Panc1 (cell line): ENCODE data around the gene ISG15. TPM values are rescaled to one million over a fixed set of nuclear protein-coding genes. Genes with fewer than 3 reads are reported as not detected.

Source experiments
- ATAC-seq: fragments of 200-7000 bp; cut with Tn5 transposase; 2 replicates; pipeline ENCODE4 v1.9.1; 2020; ENCODE audit warnings: mild to moderate bottlenecking, moderate library complexity
- BruUV-seq: library from RNA; stranded (reverse); fragments of 400-500 nt; replicated peaks from 2 replicates; lab custom pipeline; 2021; lab: Mats Ljungman, UMichigan
- CTCF ChIA-PET: fragments of 300-600 bp; sonication (Branson Sonifier 250); formaldehyde crosslinking; loops from one replicate; lab custom pipeline; 2022; ENCODE audit warnings: antibody characterized with exemption; lab: Charles Lee
- POLR2A ChIA-PET: fragments of 300-600 bp; sonication (Branson Sonifier 250); formaldehyde crosslinking; loops from one replicate; lab custom pipeline; 2022; ENCODE audit warnings: antibody characterized with exemption; lab: Charles Lee
- DNase-seq: peaks from one replicate; pipeline ENCODE4 v3.0.0-alpha.2; 2010; ENCODE audit warnings: low read depth, low spot score
- H3K27ac ChIP-seq: 2 replicates; pipeline ENCODE4 v1.5.1; 2011; ENCODE audit warnings: mild to moderate bottlenecking, low read length, inconsistent platforms
- H3K27me3 ChIP-seq: fragments of 200-500 bp; sonication (Bioruptor generic); 2 replicates; pipeline ENCODE4 v1.6.0; 2014; ENCODE audit warnings: low read length, inconsistent platforms; ENCODE audit not compliant: control insufficient read depth, insufficient read depth
- H3K36me3 ChIP-seq: fragments of 200-500 bp; sonication (Bioruptor generic); 2 replicates; pipeline ENCODE4 v1.5.1; 2014; ENCODE audit warnings: inconsistent platforms, mild to moderate bottlenecking, low read length, moderate library complexity; ENCODE audit not compliant: control insufficient read depth, insufficient read depth
- H3K4me1 ChIP-seq: 2 replicates; pipeline ENCODE4 v1.5.1; 2011; ENCODE audit warnings: inconsistent platforms, mild to moderate bottlenecking, low read length, moderate library complexity; ENCODE audit not compliant: control insufficient read depth, insufficient read depth
- H3K4me3 ChIP-seq, 2 experiments: 2 replicates each; pipeline ENCODE4 v1.5.1; 2011 to 2012; ENCODE audit warnings: low read depth in 2 of 2, low read length in 2 of 2, mild to moderate bottlenecking in 2 of 2, inconsistent platforms in 1 of 2, moderate library complexity in 1 of 2
- H3K9me3 ChIP-seq: fragments of 200-500 bp; sonication (Bioruptor generic); 2 replicates; pipeline ENCODE4 v1.5.1; 2014; ENCODE audit warnings: low read depth, mild to moderate bottlenecking, inconsistent platforms, low read length, moderate library complexity; ENCODE audit not compliant: control insufficient read depth, insufficient read depth
- CTCF ChIP-seq: fragments of 450-650 bp; IDR thresholded peaks from 2 replicates; pipeline ENCODE4 v1.5.1; 2017; ENCODE audit warnings: mild to moderate bottlenecking
- POLR2AphosphoS5 ChIP-seq: IDR thresholded peaks from 2 replicates; pipeline ENCODE4 v1.6.1; 2012; ENCODE audit warnings: mild to moderate bottlenecking, low read depth, low read length, moderate library complexity
- SIN3A ChIP-seq: IDR thresholded peaks from 2 replicates; pipeline ENCODE4 v1.6.1; 2012; ENCODE audit warnings: low read depth, mild to moderate bottlenecking, low read length, moderate library complexity, borderline replicate concordance; ENCODE audit not compliant: insufficient read depth
- TCF7L2 ChIP-seq: IDR thresholded peaks from 2 replicates; pipeline ENCODE4 v1.6.1; 2011; ENCODE audit warnings: mild to moderate bottlenecking, low read depth, low read length, inconsistent platforms
- in situ Hi-C: cut with HindIII; loops from 2 replicates; pipeline ENCODE4 v1.10.0; 2016; ENCODE audit warnings: low sequenced_read_pairs, low pct_unique_long_range_greater_than_20kb
- intact Hi-C: fragments of 100-400 bp; cut with micrococcal nuclease; formaldehyde crosslinking; loops from one replicate; pipeline ENCODE4 v1.10.0; 2022; ENCODE audit not compliant: unreplicated experiment
- total RNA-seq: library from RNA; stranded (reverse); gene quantifications from one replicate; pipeline ENCODE4 v1.2.1, GENCODE V29; 2021; ENCODE audit not compliant: unreplicated experiment
- TF ChIP-seq, protein P1 (sequence below), 2 experiments: IDR thresholded peaks; 2 replicates each; pipeline ENCODE4 v1.6.1; 2011 to 2012; ENCODE audit warnings: low read depth in 2 of 2, control low read depth in 1 of 2, low read length in 1 of 2, mild to moderate bottlenecking in 1 of 2, moderate library complexity in 1 of 2; ENCODE audit not compliant: insufficient read depth in 1 of 2

The ISG15 gene
- total RNA-seq, 1 experiment from 2014 or later: 102 TPM

GRCh38 chr1:1021920-1022259 is 8.6 kb downstream of the ISG15 start:
- ChIA-PET POLR2A (interaction anchor here (0.6 kb wide), 2 partner anchors 27 to 104 kb away, joined by 6 to 11 read pairs; no protein-coding TSS in a partner anchor), CTCF (interaction anchor here (0.6 kb wide), 1 partner anchor 269 kb away, joined by 6 read pairs; no protein-coding TSS in a partner anchor)
- Histone ChIP-seq H3K27ac (peak overlapping the region; percentile 82), H3K4me1 (peaks cover 43% of the 10 kb centered on the region), H3K9me3 (no peaks in the 10 kb centered on the region), H3K4me3 (peak overlapping the region in 1 of 2 experiments; percentile 70; a peak in 2 of 4 replicates), H3K36me3 (no peaks in the 10 kb centered on the region; the same call in 1 of the 2 replicates), H3K27me3 (no peaks in the 10 kb centered on the region)
- TF ChIP-seq, protein P1, sequence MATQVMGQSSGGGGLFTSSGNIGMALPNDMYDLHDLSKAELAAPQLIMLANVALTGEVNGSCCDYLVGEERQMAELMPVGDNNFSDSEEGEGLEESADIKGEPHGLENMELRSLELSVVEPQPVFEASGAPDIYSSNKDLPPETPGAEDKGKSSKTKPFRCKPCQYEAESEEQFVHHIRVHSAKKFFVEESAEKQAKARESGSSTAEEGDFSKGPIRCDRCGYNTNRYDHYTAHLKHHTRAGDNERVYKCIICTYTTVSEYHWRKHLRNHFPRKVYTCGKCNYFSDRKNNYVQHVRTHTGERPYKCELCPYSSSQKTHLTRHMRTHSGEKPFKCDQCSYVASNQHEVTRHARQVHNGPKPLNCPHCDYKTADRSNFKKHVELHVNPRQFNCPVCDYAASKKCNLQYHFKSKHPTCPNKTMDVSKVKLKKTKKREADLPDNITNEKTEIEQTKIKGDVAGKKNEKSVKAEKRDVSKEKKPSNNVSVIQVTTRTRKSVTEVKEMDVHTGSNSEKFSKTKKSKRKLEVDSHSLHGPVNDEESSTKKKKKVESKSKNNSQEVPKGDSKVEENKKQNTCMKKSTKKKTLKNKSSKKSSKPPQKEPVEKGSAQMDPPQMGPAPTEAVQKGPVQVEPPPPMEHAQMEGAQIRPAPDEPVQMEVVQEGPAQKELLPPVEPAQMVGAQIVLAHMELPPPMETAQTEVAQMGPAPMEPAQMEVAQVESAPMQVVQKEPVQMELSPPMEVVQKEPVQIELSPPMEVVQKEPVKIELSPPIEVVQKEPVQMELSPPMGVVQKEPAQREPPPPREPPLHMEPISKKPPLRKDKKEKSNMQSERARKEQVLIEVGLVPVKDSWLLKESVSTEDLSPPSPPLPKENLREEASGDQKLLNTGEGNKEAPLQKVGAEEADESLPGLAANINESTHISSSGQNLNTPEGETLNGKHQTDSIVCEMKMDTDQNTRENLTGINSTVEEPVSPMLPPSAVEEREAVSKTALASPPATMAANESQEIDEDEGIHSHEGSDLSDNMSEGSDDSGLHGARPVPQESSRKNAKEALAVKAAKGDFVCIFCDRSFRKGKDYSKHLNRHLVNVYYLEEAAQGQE (IDR thresholded peaks at IDR 0.05; ENCODE audit: insufficient read depth in 1 of 2, low read depth in 2 of 2, low read length in 1 of 2): no peak
- TF ChIP-seq CTCF: no peak
- no peak for TF ChIP-seq POLR2AphosphoS5
- no peak for TF ChIP-seq SIN3A
- ATAC-seq (no peak), DNase-seq (no peak)
- in situ Hi-C loops (no loop called here), intact Hi-C loops (no loop called here)
- no TSS peak for BruUV-seq

- ChIA-PET POLR2A (interaction anchor here (0.6 kb wide), 1 partner anchor 26 kb away, joined by 11 read pairs; no protein-coding TSS in a partner anchor), CTCF (no interaction called here)
- ATAC-seq (no peak), DNase-seq (no peak)
- Histone ChIP-seq H3K4me1 (peaks cover 43% of the 10 kb centered on the region), H3K4me3 (no peak overlapping the region; a peak in 1 of 4 replicates), H3K27ac (no peak overlapping the region; the same call in 1 of the 2 replicates), H3K36me3 (no peaks in the 10 kb centered on the region; the same call in 1 of the 2 replicates), H3K27me3 (no peaks in the 10 kb centered on the region), H3K9me3 (no peaks in the 10 kb centered on the region)
- TF ChIP-seq CTCF (no peak), TCF7L2 (no peak), SIN3A (no peak), POLR2AphosphoS5 (no peak)
- TF ChIP-seq, protein P1 (IDR thresholded peaks at IDR 0.05; ENCODE audit: insufficient read depth in 1 of 2, low read depth in 2 of 2, low read length in 1 of 2): no peak
- intact Hi-C loops (no loop called here), in situ Hi-C loops (no loop called here)
- no TSS peak for BruUV-seq
Measured at GRCh38 chr1:1022302-1023009, 9.2 kb downstream of the ISG15 start.
